HG02970 (cell line): ENCODE data around the gene AUTS2.
"Not testable (repeated sequence)": the region's sequence is repeated elsewhere in the genome, so short reads cannot be mapped to it uniquely, and the experiment has no call there.

Experiments used
- ATAC-seq: cut with Tn5 transposase; IDR thresholded peaks from one replicate; pipeline ENCODE4 v1.9.1; 2021; ENCODE audit warnings: mild to moderate bottlenecking, moderate library complexity, moderate number of reproducible peaks; ENCODE audit not compliant: unreplicated experiment, low FRiP score

The AUTS2 gene

DNA sequence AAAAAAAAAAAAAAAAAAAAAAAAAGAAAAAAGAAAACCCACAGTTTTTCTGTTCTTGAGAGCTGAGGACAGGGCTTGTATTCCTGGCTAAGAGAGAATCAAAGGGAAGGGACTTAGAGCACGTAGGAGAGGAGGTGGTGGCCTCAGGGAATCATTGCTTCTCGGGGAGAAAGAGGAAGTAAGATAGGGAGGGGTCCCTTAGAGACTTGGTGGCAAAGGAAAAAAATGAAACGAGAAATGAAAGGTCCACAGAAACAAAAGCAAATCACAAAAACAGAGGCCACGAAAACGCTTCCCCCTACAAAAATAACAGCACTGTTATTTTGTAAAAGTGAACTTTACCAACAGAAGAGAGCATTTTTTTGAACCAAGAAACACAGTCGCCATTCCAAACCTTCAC, 1210.6 kb downstream of the AUTS2 start:
- no peak for ATAC-seq

DNA sequence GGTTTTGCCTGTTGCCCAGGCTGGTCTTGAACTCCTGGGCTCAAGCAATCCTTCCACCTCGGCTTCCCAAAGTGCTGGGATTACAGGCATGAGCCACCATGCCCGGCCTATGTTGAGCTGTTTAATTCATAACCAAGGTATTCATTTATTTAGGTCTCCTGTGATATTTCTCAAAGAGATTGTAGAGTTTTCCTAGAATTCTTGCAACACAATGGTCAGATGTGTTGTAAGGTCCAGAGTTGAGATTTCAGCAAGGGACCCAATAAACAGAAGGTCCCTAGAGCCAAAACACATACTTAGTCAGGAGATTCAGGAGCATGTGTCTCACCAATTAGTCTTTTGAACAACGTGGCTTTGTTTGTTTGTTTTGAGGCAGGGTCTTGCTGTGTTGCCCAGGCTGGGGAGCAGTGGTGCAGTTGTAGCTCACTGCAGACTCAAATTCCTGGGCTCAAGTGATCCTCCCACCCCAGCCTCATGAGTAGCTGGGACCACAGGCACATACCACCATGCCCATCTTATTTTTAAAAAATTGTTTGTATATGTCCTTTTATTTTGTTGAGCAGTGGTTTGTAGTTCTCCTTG, 1212.4 kb downstream of the AUTS2 start:
- ATAC-seq = no peak

- no peak for ATAC-seq
Observed at GRCh38 chr7:70812511-70812910, 1214.2 kb downstream of the AUTS2 start.

- ATAC-seq = not testable (repeated sequence)
Observed at GRCh38 chr7:70822490-70822889, 1224.2 kb downstream of the AUTS2 start.

DNA sequence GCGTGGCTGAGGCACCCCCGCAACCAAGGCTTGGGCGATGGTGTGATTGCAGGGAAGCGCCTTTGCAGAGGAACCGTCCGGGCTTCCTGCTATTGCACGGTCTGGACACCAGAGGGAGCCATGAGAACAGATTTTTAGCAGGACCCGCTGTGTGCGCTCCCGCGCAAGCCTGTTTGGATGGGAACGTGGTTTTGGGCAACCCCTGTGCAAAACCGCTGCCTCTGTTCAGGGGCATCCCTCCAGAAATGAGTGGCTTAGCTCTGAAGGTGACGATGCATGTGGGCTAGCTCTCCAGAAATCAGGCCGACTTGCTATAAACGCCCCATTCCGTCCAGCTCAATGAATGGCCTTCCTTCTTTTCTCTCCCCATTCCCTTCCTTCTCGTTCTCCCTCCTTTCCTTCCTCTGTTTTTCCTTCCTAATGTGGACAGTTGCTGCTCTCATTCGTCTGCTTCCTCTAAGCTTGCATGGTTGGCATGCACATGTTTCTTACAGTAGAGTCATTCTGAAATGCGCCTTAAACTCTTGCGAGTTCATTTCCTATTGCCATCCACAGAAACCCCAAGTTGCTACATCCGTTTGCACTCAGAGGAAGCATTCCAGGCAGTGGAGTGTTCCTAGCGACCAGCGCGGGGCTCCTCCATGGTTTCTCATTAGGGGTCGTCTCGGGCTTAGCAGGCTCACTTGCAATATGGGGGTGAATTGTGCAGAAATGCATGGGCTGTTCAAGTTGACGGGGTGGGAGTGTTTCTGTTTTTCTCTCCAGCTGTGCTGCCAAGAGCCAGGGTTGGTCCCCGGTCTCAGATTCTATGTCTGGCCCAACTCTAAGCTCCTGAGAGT, 1231.2 kb downstream of the AUTS2 start:
- ATAC-seq = no peak

DNA sequence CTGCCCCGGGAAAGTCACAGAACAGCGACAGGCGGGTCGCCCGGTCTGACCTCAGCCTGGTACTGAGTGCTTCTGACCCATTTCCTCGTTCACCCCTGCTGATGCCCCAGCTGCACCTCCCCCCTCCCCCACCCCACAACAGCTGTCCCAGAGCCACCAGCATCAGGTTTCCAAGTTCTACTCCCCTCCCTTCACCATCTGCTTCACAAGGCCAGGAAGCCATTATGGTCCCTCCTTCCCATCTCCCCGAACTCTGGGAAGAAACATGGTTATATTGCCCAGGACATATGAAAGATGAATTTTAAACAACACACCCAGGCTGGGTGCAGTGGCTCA, 1231.8 kb downstream of the AUTS2 start:
- no peak for ATAC-seq

DNA sequence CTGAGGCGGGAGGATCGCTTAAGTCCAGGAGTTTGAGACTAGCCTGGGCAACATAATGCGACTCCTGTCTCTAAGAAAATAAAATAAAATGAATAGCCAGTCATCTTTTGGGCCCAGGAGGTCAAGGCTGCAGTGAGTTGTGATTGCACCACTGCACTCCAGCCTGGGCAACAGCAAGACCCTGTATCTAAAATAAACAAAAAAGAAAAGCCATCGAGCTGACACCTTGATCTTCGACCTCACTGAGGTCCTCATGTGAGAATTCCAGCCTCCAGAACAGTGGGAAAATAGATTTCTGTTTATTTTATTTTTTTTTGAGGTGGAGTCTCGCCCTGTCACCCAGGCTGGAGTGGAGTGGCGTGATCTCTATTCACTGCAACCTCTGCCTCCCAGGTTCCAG, 1232.2 kb downstream of the AUTS2 start:
- ATAC-seq = no peak

GRCh38 chr7:70833726-70834125, 1235.5 kb downstream of the AUTS2 start:
- no peak for ATAC-seq

DNA sequence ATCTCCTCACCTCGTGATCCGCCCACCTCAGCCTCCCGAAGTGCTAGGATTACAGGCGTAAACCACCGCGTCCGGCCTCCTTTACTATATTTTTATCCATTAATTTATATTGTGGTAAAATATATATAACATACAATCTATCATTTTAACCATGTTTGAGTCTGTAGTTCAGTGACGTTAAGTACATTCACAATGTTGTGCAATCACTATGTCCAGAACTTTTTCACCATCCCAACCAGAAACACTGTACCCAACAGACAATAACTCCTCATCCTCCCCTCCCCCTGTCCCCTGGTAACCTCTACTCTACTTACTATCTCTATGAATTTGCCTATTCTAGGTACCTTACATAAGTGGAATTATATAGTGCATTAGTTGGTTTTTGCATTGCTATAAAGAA, 1236.1 kb downstream of the AUTS2 start:
- ATAC-seq = no peak

- ATAC-seq = no peak
Observed at GRCh38 chr7:70835658-70836057, 1237.4 kb downstream of the AUTS2 start.

- no peak for ATAC-seq
Observed at GRCh38 chr7:70836279-70836678, 1238.0 kb downstream of the AUTS2 start.

DNA sequence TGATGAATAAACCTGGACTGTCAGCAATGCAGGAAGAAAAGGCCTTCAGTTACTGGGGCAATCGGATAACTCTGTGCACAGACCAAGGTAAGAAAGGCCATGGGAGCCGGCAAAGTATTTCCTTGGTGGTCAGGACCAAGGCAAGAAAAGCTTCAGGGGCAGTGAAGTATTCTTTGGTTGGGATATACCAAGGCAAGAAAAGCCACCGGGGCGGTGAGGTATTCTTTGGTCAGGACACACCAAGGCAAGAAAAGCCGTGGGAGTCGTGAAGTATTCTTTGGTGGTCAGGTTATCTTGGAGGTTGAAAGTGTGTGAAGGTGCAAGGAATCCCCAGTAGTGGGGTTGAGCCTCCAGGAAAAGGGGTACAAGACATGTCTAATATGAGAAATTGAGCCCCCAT, 1238.7 kb downstream of the AUTS2 start:
- ATAC-seq = no peak

- ATAC-seq = no peak
Observed at GRCh38 chr7:70837589-70837988, 1239.3 kb downstream of the AUTS2 start.

DNA sequence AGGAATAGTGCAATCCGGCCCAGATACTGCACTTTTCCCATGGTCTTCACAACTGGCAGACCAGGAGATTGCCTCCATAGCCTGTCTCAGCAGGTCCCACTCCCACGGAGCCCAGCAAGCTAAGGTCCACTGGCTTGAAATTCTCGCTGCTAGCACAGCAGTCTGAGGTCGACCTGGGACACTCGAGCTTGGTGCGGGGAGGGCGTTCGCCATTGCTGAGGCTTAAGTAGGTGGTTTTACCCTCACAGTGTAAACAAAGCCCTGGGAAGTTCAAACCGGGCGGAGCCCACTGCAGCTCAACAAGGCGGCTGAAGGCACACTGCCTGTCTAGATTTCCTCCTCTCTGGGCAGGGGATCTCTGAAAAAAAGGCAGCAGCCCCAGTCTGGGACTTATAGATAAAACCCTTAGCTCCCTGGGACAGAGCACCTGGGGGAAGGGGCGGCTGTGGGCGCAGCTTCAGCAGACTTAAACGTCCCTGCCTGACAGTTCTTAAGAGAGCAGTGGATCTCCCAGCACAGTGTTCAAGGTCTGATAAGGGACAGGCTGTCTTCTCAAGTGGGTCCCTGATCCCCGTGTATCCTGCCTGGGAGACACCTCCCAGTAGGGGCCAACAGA, 1240.1 kb downstream of the AUTS2 start:
- no peak for ATAC-seq
